ENCODE measurements around the gene IGLL5.

DNA sequence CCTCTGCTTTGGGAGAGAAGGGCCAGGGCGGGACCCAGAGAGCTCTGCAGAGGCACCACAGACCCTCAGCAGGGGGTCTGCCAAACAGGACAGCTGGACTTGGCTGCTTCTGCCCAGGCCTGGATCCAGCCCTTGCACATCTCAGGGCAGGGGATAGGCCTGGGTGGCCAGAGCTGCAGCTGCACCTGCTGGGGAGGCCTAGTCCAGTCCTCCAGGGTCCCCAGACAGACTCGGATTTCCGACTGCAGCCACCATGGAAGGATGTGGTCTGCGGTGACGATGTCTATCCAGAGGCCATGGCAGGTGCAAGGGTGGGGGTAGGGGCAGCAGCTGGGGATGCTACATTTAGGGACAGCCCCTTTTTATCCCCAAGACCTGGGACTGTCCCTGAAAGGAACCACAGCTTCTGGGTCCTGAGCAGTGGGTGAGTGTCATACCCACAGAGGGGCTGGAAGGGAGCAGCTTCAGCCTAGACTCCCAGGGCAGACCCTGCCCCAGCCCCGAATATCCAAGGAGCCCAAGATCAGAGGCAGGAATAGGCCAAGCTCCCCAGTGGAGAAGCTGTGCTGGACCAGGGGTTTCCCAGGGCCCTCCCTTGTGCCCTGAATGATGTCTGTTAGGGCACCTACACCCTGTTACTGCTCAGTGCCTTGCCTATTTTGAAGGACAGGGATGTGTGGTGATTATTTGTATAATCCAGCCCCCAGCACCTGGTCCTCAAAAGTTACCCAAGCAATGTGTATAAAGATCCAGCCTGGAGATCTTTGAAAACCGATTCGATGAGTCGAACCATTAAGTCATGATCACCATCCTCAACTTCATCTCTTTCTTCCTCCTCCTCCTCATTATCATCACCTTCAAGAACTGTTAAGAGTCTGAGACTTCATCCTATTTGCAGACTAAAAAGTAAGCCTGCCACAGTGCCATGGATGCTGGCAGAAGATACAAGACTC, 2.5 kb upstream of the IGLL5 start:
- TF ChIP-seq, protein P1, sequence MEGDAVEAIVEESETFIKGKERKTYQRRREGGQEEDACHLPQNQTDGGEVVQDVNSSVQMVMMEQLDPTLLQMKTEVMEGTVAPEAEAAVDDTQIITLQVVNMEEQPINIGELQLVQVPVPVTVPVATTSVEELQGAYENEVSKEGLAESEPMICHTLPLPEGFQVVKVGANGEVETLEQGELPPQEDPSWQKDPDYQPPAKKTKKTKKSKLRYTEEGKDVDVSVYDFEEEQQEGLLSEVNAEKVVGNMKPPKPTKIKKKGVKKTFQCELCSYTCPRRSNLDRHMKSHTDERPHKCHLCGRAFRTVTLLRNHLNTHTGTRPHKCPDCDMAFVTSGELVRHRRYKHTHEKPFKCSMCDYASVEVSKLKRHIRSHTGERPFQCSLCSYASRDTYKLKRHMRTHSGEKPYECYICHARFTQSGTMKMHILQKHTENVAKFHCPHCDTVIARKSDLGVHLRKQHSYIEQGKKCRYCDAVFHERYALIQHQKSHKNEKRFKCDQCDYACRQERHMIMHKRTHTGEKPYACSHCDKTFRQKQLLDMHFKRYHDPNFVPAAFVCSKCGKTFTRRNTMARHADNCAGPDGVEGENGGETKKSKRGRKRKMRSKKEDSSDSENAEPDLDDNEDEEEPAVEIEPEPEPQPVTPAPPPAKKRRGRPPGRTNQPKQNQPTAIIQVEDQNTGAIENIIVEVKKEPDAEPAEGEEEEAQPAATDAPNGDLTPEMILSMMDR (conservative IDR thresholded peaks at IDR 0.05 in 1 of 2, IDR thresholded peaks at IDR 0.05 in 1 of 2; ENCODE audit: low read depth in 1 of 2, low read length in 2 of 2), result no peak
- TF ChIP-seq EZH2 (IDR thresholded peaks at IDR 0.05; ENCODE audit: low read length, missing control alignments), result no peak

All from fibroblast of lung (primary cell).